Pons (tissue), 1 donor: ENCODE measurements around the gene MSANTD7.

Experiments used
- DNase-seq: peaks from one replicate; pipeline ENCODE4 v3.0.0-alpha.2; 2016; ENCODE audit warnings: low spot score

MSANTD7 gene

GRCh38 chr10:14880229-14880628 is 42.1 kb downstream of the MSANTD7 start:
- no peak for DNase-seq

DNA sequence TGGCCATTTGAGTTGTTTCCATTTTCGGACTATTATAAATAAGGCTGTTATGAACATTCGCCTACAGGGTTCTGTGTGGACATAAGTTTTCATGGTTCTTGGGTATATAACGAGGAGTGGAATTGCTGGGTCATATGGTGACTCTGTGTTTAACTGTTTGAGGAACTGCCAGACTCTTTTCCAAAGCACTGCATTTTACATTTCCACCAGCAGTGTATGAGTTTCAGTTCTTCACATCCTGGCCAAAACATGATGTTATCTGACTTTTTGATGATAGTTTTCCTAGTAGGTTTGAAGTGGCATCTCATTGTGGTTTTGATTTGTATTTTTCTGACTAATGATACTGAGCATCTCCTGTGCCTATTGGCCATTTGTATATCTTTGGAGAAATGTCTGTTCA is 46.0 kb downstream of the MSANTD7 start:
- no peak for DNase-seq
